ENCODE measurements around the gene MEIOB. TPM values are rescaled to one million over a fixed set of nuclear protein-coding genes. Genes with fewer than 3 reads are reported as not detected.

MEIOB gene
- total RNA-seq, 1 experiment from 2014 or later, result not detected

DNA sequence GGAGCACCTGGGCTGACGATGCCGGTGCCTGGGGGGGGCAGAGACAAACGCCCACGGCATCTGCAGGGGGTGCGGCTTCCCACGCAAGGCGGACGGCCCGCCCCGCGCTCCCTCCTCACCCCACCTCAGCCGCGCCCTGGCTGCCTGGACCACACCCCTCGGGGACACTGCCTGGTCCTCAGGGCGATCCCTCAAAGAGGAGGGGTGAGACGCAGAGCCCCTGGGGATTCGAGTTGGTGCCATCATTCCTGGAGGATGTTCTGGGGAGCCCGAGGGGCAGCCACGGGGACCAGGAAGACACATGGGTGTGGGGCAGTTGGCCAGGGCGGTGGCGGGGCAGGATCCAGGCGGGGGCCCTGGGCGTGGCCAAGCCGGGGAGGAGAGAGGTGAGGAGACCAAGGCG is 82.3 kb downstream of the MEIOB start:
- intact Hi-C loops (cut with micrococcal nuclease; ENCODE audit: unreplicated experiment), result no loop called here
- DNase-seq, result no peak
- CTCF ChIA-PET, result no interaction called here
- Mint-ChIP-seq H3K27ac (ENCODE audit: unreplicated experiment) (no peak overlapping the region), H3K27me3 (ENCODE audit: unreplicated experiment) (no peaks in the 10 kb centered on the region), H3K4me3 (ENCODE audit: low read depth, unreplicated experiment) (no peak overlapping the region), H3K36me3 (ENCODE audit: insufficient read depth, unreplicated experiment) (peaks cover 51% of the 10 kb centered on the region), H3K9me3 (ENCODE audit: low read depth, unreplicated experiment) (no peaks in the 10 kb centered on the region), H3K4me1 (ENCODE audit: low read depth, unreplicated experiment) (no peaks in the 10 kb centered on the region)
- no TSS peak for BruUV-seq (replicated peaks)
- TF ChIP-seq, protein P1, sequence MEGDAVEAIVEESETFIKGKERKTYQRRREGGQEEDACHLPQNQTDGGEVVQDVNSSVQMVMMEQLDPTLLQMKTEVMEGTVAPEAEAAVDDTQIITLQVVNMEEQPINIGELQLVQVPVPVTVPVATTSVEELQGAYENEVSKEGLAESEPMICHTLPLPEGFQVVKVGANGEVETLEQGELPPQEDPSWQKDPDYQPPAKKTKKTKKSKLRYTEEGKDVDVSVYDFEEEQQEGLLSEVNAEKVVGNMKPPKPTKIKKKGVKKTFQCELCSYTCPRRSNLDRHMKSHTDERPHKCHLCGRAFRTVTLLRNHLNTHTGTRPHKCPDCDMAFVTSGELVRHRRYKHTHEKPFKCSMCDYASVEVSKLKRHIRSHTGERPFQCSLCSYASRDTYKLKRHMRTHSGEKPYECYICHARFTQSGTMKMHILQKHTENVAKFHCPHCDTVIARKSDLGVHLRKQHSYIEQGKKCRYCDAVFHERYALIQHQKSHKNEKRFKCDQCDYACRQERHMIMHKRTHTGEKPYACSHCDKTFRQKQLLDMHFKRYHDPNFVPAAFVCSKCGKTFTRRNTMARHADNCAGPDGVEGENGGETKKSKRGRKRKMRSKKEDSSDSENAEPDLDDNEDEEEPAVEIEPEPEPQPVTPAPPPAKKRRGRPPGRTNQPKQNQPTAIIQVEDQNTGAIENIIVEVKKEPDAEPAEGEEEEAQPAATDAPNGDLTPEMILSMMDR (IDR thresholded peaks at IDR 0.05; ENCODE audit: unreplicated experiment), result no peak

DNA sequence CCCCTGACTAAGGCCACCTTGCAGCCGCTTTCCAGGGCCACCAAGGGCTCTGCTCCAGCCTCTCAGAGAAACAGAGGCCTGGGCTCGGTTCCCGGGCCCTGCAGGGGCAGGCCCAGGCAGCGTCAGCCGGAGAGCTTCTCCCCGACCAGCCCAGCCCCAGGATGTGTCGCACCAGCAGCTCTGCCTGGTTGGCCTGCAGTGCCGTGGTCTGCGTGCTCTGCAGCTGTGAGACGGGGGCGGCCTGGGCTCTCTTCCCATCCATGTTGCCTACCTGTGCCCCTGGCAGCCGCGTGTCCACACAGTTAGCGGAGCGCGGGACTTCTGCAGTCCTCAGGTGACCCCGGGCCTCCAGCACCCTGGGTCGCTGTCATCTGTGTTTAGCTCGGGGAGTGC is 83.3 kb downstream of the MEIOB start:
- H3K27ac Mint-ChIP-seq (ENCODE audit: unreplicated experiment), result no peak overlapping the region
- no peaks in the 10 kb centered on the region for H3K9me3 Mint-ChIP-seq (ENCODE audit: low read depth, unreplicated experiment)
- H3K4me1 Mint-ChIP-seq (ENCODE audit: low read depth, unreplicated experiment), result no peaks in the 10 kb centered on the region
- TF ChIP-seq, protein P1 (IDR thresholded peaks at IDR 0.05; ENCODE audit: unreplicated experiment), result no peak
- intact Hi-C loops (cut with micrococcal nuclease; ENCODE audit: unreplicated experiment), result no loop called here
- peaks cover 52% of the 10 kb centered on the region for H3K36me3 Mint-ChIP-seq (ENCODE audit: insufficient read depth, unreplicated experiment)
- no TSS peak for BruUV-seq (replicated peaks)
- no peaks in the 10 kb centered on the region for H3K27me3 Mint-ChIP-seq (ENCODE audit: unreplicated experiment)
- CTCF ChIA-PET, result no interaction called here
- no peak for DNase-seq
- H3K4me3 Mint-ChIP-seq (ENCODE audit: low read depth, unreplicated experiment), result no peak overlapping the region

DNA sequence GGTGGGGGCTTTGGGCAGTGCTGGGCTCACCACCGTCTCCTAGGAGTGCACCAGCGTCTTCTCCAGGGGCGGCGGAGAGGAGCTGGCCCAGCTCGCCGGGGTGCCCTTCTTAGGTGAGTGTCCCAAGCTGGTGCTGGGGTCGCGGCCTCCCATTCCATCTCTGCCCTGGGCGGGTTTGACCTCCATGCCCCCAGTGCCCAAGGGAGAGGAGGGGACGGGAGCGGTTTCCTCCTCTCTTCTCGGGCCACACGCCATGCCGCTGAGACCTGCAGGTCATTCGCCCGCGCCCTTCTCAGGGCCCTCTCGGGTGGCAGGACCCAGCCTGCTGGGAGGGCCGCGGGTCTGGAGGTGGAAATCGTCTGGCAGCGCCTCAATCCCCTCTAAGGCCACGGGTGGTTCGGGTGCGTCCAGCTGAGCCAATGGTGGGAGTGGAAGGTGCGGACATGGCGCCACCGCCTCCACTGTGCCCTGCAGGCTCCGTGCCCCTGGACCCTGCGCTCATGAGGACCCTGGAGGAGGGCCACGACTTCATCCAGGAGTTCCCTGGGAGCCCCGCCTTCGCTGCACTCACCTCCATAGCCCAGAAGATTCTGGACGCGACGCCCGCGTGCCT is 83.8 kb downstream of the MEIOB start:
- Mint-ChIP-seq H3K27me3 (ENCODE audit: unreplicated experiment) (no peaks in the 10 kb centered on the region), H3K27ac (ENCODE audit: unreplicated experiment) (no peak overlapping the region), H3K4me3 (ENCODE audit: low read depth, unreplicated experiment) (no peak overlapping the region), H3K36me3 (ENCODE audit: insufficient read depth, unreplicated experiment) (peaks cover 57% of the 10 kb centered on the region), H3K9me3 (ENCODE audit: low read depth, unreplicated experiment) (no peaks in the 10 kb centered on the region), H3K4me1 (ENCODE audit: low read depth, unreplicated experiment) (no peaks in the 10 kb centered on the region)
- intact Hi-C loops (cut with micrococcal nuclease; ENCODE audit: unreplicated experiment), result no loop called here
- TF ChIP-seq, protein P1 (IDR thresholded peaks at IDR 0.05; ENCODE audit: unreplicated experiment), result no peak
- DNase-seq, result no peak
- no TSS peak for BruUV-seq (replicated peaks)
- CTCF ChIA-PET, result interaction anchor here (0.5 kb wide), 1 partner anchor 732 kb away, joined by 3 read pairs; the partner anchor contains the start of gene AMDHD2

DNA sequence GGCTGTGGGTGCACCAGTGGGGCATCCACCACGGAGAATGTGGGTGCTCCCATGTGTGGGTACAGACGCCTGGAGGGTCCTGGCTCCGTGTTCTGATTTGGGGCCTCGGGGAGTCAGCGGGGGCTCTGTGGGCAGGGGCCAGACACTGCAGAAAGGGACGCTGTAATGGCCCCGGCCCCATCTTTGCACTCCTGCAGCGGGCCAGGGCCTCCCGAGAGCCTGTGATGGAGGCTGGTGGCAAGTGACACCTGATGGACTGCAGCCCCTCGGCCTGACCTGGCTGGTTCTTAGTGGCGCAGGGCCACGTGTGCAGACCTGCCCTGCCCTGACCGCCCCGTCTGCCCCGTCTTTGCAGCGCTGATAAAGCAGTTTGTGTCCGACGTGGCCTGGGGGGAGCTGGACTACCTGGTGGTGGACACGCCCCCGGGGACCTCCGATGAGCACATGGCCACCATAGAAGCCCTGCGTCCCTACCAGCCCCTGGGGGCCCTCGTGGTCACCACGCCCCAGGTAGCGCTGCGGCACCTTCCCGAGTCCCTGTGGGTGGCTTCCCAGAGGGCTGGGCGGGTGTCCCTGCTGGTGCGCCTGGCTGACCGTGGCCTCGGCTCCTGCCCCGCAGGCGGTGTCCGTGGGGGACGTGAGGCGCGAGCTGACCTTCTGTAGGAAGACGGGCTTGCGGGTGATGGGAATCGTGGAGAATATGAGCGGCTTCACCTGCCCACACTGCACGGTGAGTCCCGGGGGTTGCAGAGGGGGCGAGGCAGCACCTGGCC is 84.5 kb downstream of the MEIOB start:
- TF ChIP-seq, protein P1 (IDR thresholded peaks at IDR 0.05; ENCODE audit: unreplicated experiment), result no peak
- no peaks in the 10 kb centered on the region for H3K4me1 Mint-ChIP-seq (ENCODE audit: low read depth, unreplicated experiment)
- CTCF ChIA-PET, result no interaction called here
- H3K9me3 Mint-ChIP-seq (ENCODE audit: low read depth, unreplicated experiment), result no peaks in the 10 kb centered on the region
- no TSS peak for BruUV-seq (replicated peaks)
- DNase-seq, result no peak
- no peak overlapping the region for H3K4me3 Mint-ChIP-seq (ENCODE audit: low read depth, unreplicated experiment)
- intact Hi-C loops (cut with micrococcal nuclease; ENCODE audit: unreplicated experiment), result no loop called here
- no peaks in the 10 kb centered on the region for H3K27me3 Mint-ChIP-seq (ENCODE audit: unreplicated experiment)
- H3K27ac Mint-ChIP-seq (ENCODE audit: unreplicated experiment), result no peak overlapping the region
- H3K36me3 Mint-ChIP-seq (ENCODE audit: insufficient read depth, unreplicated experiment), result peaks cover 64% of the 10 kb centered on the region

Measured in Calu3 (cell line).